ENCODE data around the gene EMSY. TPM values are rescaled to one million over a fixed set of nuclear protein-coding genes. Genes with fewer than 3 reads are reported as not detected.

EMSY gene
- total and polyA plus RNA-seq, 2 donors (not counting 3 experiments of a cell fraction or from before 2014, with no cell fraction given) = 18.3 to 25.7 TPM

DNA sequence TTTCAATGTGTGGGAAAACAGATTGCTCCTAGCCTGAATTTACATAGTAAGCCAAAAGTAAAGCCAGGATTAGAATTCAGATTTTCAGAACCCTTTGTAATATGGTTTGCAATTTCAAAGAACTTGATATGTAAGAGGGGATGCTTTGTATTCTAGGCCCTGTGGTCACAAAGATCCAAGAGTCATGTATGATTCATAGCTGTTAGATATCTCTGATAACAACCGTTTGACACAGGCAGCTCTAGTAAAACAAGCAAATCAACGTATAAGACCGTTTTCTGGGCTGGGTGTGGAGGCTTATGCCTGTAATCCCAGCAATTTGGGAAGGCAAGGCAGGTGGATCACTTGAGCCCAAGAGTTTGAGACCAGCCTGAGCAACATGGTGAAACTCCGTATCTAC, 79.6 kb downstream of the EMSY start:
- Histone ChIP-seq H3K9me1 (replicated peaks; ENCODE audit: control insufficient read depth, extremely low read depth, insufficient read depth, low read length) (no peaks in the 10 kb centered on the region), H3K27ac (ENCODE audit: insufficient read depth, low read depth, low read length) (no peak overlapping the region), H2AFZ (ENCODE audit: low read depth, low read length) (no peak overlapping the region), H4K20me1 (replicated peaks; ENCODE audit: control insufficient read depth, extremely low read depth, insufficient read depth, low read length) (no peaks in the 10 kb centered on the region), H3K4me2 (ENCODE audit: insufficient read depth, low read length) (no peak overlapping the region), H3K9ac (replicated peaks; ENCODE audit: extremely low read depth, insufficient read depth, low read length) (no peak overlapping the region), H3K27me3 (ENCODE audit: control insufficient read depth in 2 of 2, insufficient read depth in 2 of 2, low read length in 2 of 2) (no peaks in the 10 kb centered on the region), H3K79me2 (ENCODE audit: control insufficient read depth, insufficient read depth, low read length) (no peaks in the 10 kb centered on the region), H3K9me3 (replicated peaks; ENCODE audit: control insufficient read depth, insufficient read depth, low read length) (no peaks in the 10 kb centered on the region), H3K36me3 (ENCODE audit: control insufficient read depth in 2 of 2, extremely low read depth in 1 of 2, insufficient read depth in 2 of 2, low read length in 2 of 2) (peaks cover 4 to 6% of the 10 kb centered on the region in 2 experiments), H3K4me1 (ENCODE audit: control insufficient read depth, extremely low read depth, insufficient read depth, low read length) (no peaks in the 10 kb centered on the region), H3K4me3 (replicated peaks in 1 of 3; ENCODE audit: insufficient read depth in 1 of 3, low read depth in 1 of 3, low read length in 3 of 3) (no peak overlapping the region)
- TF ChIP-seq FOS (IDR thresholded peaks at IDR 0.05; ENCODE audit: borderline replicate concordance, insufficient read depth, low read length) (no peak), GATA2 (IDR thresholded peaks at IDR 0.05; ENCODE audit: insufficient read depth, insufficient read length, low read depth, low read length) (peak; percentile 43), POLR2AphosphoS5 (IDR thresholded peaks at IDR 0.05; ENCODE audit: insufficient read depth, low read depth, low read length) (no peak), EZH2 (IDR thresholded peaks at IDR 0.05; ENCODE audit: borderline replicate concordance, low read depth, low read length, severe bottlenecking) (no peak), POLR2A (IDR thresholded peaks at IDR 0.05; ENCODE audit: low read depth, low read length) (no peak), MYC (IDR thresholded peaks at IDR 0.05; ENCODE audit: low read depth, low read length) (no peak)
- TF ChIP-seq, protein P1, sequence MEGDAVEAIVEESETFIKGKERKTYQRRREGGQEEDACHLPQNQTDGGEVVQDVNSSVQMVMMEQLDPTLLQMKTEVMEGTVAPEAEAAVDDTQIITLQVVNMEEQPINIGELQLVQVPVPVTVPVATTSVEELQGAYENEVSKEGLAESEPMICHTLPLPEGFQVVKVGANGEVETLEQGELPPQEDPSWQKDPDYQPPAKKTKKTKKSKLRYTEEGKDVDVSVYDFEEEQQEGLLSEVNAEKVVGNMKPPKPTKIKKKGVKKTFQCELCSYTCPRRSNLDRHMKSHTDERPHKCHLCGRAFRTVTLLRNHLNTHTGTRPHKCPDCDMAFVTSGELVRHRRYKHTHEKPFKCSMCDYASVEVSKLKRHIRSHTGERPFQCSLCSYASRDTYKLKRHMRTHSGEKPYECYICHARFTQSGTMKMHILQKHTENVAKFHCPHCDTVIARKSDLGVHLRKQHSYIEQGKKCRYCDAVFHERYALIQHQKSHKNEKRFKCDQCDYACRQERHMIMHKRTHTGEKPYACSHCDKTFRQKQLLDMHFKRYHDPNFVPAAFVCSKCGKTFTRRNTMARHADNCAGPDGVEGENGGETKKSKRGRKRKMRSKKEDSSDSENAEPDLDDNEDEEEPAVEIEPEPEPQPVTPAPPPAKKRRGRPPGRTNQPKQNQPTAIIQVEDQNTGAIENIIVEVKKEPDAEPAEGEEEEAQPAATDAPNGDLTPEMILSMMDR (IDR thresholded peaks at IDR 0.05; ENCODE audit: extremely low read depth in 1 of 2, insufficient read depth in 1 of 2, low read depth in 1 of 2, low read length in 2 of 2) = no peak
- POLR2A ChIA-PET = no interaction called here
- no TSS peak for BruUV-seq (replicated peaks)
- intact Hi-C loops (cut with micrococcal nuclease) (no loop called here), dilution Hi-C loops (cut with MboI; ENCODE audit: extremely low pct_ligation_motif_present, low sequenced_read_pairs) (no loop called here)
- FAIRE-seq (no peak), DNase-seq (ENCODE audit: low read depth, low spot score) (no peak)
- CTCF ChIA-PET = interaction anchor here (0.9 to 2.2 kb wide), 6 partner anchors 8 to 171 kb away, joined by 3 to 8 read pairs (median 4); no protein-coding TSS in a partner anchor

Data from endothelial cell of umbilical vein (primary cell).